Posterior vena cava (tissue), 2 donors: Measurements from ENCODE around the gene RPS8. TPM values are rescaled to one million over a fixed set of nuclear protein-coding genes. Genes with fewer than 3 reads are reported as not detected.
"Not testable (repeated sequence)": the region's sequence is repeated elsewhere in the genome, so short reads cannot be mapped to it uniquely, and the experiment has no call there.

Source experiments
- DNase-seq: peaks from one replicate; pipeline ENCODE4 v3.0.0-alpha.2; 2020; ENCODE audit warnings: low spot score
- intact Hi-C, 2 donors: fragments of 100-400 bp; cut with DNase I; formaldehyde crosslinking; loops; one replicate each; pipeline versions ENCODE4 v1.14.1 to v1.14.2; 2022 to 2023
- total RNA-seq, 2 donors: library from RNA; stranded (reverse); fragmentation: NEBNext Ultra II Directional; extraction: Animal tissue kit (Norgen Biotek cat#: 25700); gene quantifications; one replicate each; pipeline ENCODE4 v1.2.1, GENCODE V29; 2021
- donor health status: DM: yes; HTN: yes; CAD: no.
- donor health status: DM: yes; HTN: yes; CAD: no.

RPS8 gene
- total RNA-seq, 2 donors from 2014 or later, result 1,440 to 1,494 TPM

GRCh38 chr1:44810762-44811105 lies 35.4 kb downstream of the RPS8 start:
- intact Hi-C loops, DNase-seq: not testable (repeated sequence)

- intact Hi-C loops, result no loop called here
- DNase-seq, result no peak
Measured at GRCh38 chr1:44811234-44811633, 35.9 kb downstream of the RPS8 start.

- intact Hi-C loops, result no loop called here
- peak; percentile 80 for DNase-seq
Measured at GRCh38 chr1:44812822-44813543, 37.6 kb downstream of the RPS8 start.

GRCh38 chr1:44815926-44816325 lies 40.6 kb downstream of the RPS8 start:
- intact Hi-C loops, result not testable (repeated sequence)
- peak; percentile 22 for DNase-seq

GRCh38 chr1:44817307-44817706 lies 42.0 kb downstream of the RPS8 start:
- intact Hi-C loops, result no loop called here
- no peak for DNase-seq

GRCh38 chr1:44817771-44818495 lies 42.6 kb downstream of the RPS8 start:
- peak; percentile 28 for DNase-seq

GRCh38 chr1:44819196-44819607 lies 43.9 kb downstream of the RPS8 start:
- intact Hi-C loops, result no loop called here

More at GRCh38 chr1:44817771-44818495, 42.6 kb downstream of the RPS8 start:
- intact Hi-C loops, result no loop called here

GRCh38 chr1:44819608-44820327 lies 44.4 kb downstream of the RPS8 start:
- intact Hi-C loops, result no loop called here

More at GRCh38 chr1:44819196-44819607, 43.9 kb downstream of the RPS8 start:
- DNase-seq, result no peak

GRCh38 chr1:44820328-44821239 lies 45.2 kb downstream of the RPS8 start:
- DNase-seq, result no peak
- intact Hi-C loops, result no loop called here

More at GRCh38 chr1:44819608-44820327, 44.4 kb downstream of the RPS8 start:
- peak; percentile 95 for DNase-seq

GRCh38 chr1:44821240-44821715 lies 45.9 kb downstream of the RPS8 start:
- DNase-seq, result peak; percentile 57
- intact Hi-C loops, result no loop called here

- intact Hi-C loops, result no loop called here
- peak; percentile 73 for DNase-seq
Measured at GRCh38 chr1:44822131-44822701, 46.9 kb downstream of the RPS8 start.

- intact Hi-C loops, result no loop called here
- peak; percentile 68 for DNase-seq
Measured at GRCh38 chr1:44822981-44823451, 47.7 kb downstream of the RPS8 start.

GRCh38 chr1:44824392-44824791 lies 49.1 kb downstream of the RPS8 start:
- intact Hi-C loops, result not testable (repeated sequence)
- DNase-seq, result peak; percentile 12

- peak; percentile 94 for DNase-seq
- intact Hi-C loops, result no loop called here
Measured at GRCh38 chr1:44826375-44827196, 51.2 kb downstream of the RPS8 start.

- intact Hi-C loops, result no loop called here
- peak; percentile 79 for DNase-seq
Measured at GRCh38 chr1:44827197-44828002, 52.1 kb downstream of the RPS8 start.

- DNase-seq, result peak; percentile 72
- intact Hi-C loops, result no loop called here
Measured at GRCh38 chr1:44828003-44828651, 52.8 kb downstream of the RPS8 start.
